A549 treated with CORT108297 at 1 μM for 4 hours (cell line): Measurements from ENCODE around the gene OR10H4. TPM values are rescaled to one million over a fixed set of nuclear protein-coding genes. Genes with fewer than 3 reads are reported as not detected.

ENCODE experiments used
- total RNA-seq: library from RNA; stranded (reverse); fragments of 200-300 nt; extraction: Qiagen RNA extraction; gene quantifications from 5 replicates; pipeline ENCODE4 v1.2.3, GENCODE V29; 2022

The OR10H4 gene
- not detected in 5 replicates for total RNA-seq

GRCh38 chr19:15948223-15949058 lies at the start of gene OR10H4:
Gene OR10H4, plus strand, starts transcription at chr19:15949008. Its CDS starts 0 bp downstream, at chr19:15949008.

GRCh38 chr19:15934332-15935078 lies 14.3 kb upstream of the OR10H4 start, which contains the start of gene CYP4F11:
Gene CYP4F11, minus strand, starts transcription at chr19:15934529. Its CDS starts 121 bp downstream, at chr19:15934408.

Other genes starting within 250 kb of the OR10H4 start
- not detected in 5 replicates for gene OR10H2, start 221.0 kb upstream of the OR10H4 start, total RNA-seq
- not detected in 5 replicates for gene OR10H3, start 211.0 kb upstream of the OR10H4 start, total RNA-seq
- not detected in 5 replicates for gene OR10H5, start 161.3 kb upstream of the OR10H4 start, total RNA-seq
- gene OR10H1, start 133.3 kb upstream of the OR10H4 start, total RNA-seq = not detected in 5 replicates
- 0.05 to 0.25 TPM (median 0.18 TPM) in 5 replicates for gene CYP4F2, start 50.9 kb upstream of the OR10H4 start, total RNA-seq
- gene CYP4F11, start 14.5 kb upstream of the OR10H4 start, total RNA-seq = 5.5 to 6.8 TPM (median 6.2 TPM) in 5 replicates
- 356 to 490 TPM (median 415 TPM) in 5 replicates for gene TPM4, start 127.5 kb downstream of the OR10H4 start, total RNA-seq
- gene RAB8A, start 162.9 kb downstream of the OR10H4 start, total RNA-seq = 41.9 to 90.5 TPM (median 46.1 TPM) in 5 replicates
- gene HSH2D, start 194.7 kb downstream of the OR10H4 start, total RNA-seq = 0.06 TPM in 1 of 5 replicates, not detected in the others
- gene CIB3, start 224.5 kb downstream of the OR10H4 start, total RNA-seq = not detected in 5 replicates
- 90.8 to 96.7 TPM (median 92.8 TPM) in 5 replicates for gene FAM32A, start 236.4 kb downstream of the OR10H4 start, total RNA-seq
- gene AP1M1, start 248.9 kb downstream of the OR10H4 start, total RNA-seq = 61.7 to 71.0 TPM (median 68.2 TPM) in 5 replicates